T-helper 1 cell (primary cell): ENCODE measurements around the gene CHRDL2.

Experiments used
- DNase-seq, 5 donors: peaks; one replicate each; pipeline ENCODE4 v3.0.0-alpha.2; 2012 to 2020

Gene CHRDL2

DNA sequence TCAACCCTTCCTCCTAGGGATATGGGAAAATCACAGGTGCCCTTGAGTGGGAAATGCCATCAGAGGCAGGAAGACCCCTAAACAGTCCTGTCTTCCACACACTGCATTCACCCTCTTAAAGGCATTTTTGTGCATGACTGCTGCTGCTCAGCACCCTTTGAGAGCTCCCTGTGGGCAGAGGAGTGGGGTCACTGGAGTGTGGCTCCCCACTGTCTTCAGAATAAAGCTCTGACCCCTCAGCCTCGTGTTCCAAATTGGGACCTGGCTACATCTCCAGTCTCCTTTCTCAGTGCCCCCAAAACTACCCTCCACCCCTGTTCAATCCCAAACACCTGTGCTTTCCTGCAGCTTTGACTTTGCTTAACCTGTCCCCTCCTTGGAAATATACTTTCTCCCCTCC, 46.6 kb downstream of the CHRDL2 start:
- DNase-seq = no peak

DNA sequence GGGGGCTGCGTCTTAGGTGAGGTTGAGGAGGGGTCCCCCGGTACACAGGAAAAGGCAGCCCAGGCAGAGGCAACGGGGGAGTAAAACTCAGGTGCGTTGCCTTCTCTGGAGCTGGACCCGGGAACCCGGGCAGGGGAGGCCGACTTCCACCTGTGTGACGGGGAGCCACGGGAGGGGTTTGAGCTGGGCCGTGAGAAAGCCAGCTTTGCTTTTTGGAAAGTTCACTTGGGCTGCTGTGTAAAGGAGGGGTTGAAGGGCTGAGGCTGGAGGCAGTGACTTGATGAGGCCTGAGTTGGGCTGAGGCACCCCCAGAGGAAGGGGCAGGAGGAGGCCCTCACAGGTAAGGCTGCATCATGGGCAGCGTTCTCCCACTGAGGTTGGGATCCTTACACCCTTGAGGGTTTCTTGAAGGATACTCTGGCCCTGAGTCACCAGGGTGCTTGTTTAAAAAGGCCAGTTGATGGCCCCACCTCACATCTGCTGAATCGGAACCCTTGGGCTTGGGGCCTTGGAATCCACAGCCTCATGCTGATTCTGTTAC, 47.2 kb downstream of the CHRDL2 start:
- DNase-seq = no peak

DNA sequence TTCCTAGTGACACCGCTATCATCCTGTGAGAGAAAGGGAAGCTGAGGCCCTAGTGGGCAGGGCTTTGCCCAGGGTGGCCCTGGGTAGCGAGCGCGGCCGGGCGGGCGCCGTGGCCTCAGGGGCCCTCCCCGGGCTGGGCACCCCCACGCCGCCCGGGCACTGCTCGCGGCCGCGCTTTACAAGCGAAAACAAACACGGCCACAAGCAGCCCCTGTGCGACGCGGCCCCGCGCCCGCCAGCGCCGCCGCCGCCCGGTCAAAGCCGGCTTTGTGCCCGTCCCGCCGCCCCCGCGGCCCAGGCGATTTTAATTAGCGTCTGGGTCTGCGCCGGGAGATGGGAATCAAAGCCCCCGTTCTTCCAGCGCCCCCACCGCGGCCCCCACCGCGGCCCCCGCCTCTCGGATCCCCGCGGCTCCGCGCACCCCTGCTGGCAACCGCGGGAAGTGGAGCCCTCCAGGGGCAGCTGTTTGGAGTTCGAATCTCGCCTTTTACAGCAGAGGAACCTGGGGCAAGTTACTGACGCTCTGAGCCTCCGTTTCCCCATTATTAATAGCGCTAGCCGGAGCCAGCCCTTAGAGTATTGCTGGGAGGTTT, 47.9 kb downstream of the CHRDL2 start:
- DNase-seq = no peak

DNA sequence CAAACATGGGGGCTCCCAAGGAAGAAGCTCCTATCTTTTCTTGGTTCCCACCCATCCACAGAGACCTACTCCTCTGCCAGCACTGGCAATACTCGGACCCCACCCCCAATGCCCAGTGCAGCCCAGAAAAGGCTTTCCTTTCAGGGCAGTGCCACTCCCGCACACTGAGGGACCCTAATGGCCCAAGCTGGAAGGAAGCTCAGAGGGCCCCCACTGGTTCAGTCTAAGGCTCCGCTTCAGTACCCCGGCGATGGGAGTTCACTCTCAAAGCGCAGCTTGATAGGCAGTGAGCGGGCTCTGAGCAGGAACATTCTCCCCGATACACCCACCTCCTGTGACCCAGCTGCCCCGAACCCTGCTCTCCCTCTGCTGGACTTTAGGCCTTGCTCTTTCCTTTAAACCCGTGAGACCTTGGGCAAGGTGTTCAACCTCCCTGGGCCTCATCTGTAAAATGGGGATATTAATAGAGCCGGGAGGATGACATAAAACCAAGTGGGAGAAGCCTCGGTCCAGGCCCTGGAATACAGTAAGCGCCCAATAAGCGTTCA, 48.4 kb downstream of the CHRDL2 start:
- no peak for DNase-seq

DNA sequence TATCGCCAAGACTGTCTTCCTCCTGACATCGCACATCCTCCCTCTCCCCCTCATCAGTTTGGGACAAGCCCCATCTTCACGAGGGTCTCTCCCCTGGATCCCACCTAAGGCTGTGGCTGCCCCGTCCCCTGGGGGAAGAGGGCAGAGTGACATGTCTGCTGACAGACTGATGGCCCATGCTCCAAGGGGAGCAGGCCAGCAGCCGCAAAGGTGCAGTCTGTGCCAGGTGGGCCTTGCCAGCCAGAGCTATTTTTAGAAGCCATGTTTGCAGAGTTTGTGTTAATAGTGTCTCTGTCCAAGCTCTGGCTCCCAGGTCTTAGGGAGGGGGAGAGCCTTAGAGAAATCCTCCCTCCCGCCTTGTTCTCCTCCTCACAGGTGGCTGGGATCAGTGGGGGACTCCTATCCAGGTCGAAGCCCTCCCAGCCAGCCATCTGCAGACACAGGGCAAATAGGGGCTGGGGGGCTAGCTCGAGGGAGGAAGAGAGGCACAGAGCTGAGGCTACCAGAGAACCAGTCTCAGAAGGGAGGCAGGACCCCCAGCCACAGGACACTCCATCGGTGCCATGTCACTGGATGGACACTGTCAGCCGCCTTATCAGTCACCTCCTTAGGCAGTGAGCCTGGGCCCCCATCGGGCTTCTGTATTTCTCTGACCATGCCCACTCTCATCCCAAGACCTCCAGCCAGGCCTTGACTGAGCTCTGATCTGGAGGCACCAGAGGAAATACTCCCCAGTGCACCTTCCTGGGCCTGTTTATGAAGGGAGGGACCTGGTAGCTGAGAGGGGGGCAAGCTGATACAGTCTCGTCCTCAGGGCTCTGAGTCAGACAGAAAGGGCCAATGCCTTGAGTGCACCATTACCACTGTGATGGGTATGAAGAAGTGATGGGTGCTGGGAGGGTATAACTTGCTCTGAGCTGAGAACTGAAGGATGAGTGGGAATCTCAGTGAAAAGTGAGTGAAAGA, 49.3 kb downstream of the CHRDL2 start:
- DNase-seq = no peak

DNA sequence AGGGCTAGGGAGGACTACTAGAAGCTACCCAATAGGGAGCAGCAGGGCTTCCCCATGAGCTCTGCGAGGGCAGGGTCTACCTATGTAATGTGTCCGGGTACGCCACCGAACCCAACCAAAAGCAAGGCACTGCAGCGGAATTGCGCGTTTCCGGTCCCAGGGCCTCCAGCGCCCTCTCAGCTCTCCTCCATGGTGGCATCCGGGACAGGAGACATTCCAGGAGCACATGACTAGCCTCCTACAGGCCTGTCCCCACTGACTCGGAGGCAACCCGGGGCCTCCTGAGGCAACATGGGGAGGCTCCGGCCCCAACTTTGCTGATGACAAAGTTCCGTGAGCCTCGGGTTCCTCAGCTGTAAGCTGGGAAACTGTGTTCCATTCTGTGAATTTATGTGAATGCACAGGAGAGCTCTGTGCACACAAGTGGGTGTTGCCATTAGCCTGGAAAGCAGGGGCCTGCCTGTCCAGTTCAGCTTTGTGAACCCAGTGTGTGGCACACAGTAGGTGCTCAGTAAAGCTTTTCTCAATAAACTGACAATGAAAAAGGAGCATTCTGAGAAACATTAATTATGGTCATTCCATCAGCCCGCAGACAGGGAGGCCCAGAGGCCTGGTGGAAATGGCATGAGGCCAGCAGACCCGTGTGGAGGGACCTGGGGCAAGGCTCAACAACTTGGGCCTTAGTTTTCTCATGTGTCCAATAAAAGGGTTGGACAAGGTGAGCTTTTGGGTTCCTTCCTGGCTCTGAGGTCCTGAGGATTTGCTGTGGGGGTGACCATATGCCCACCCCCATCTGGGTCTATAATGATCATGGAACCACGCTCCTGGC, 50.3 kb downstream of the CHRDL2 start:
- no peak for DNase-seq

DNA sequence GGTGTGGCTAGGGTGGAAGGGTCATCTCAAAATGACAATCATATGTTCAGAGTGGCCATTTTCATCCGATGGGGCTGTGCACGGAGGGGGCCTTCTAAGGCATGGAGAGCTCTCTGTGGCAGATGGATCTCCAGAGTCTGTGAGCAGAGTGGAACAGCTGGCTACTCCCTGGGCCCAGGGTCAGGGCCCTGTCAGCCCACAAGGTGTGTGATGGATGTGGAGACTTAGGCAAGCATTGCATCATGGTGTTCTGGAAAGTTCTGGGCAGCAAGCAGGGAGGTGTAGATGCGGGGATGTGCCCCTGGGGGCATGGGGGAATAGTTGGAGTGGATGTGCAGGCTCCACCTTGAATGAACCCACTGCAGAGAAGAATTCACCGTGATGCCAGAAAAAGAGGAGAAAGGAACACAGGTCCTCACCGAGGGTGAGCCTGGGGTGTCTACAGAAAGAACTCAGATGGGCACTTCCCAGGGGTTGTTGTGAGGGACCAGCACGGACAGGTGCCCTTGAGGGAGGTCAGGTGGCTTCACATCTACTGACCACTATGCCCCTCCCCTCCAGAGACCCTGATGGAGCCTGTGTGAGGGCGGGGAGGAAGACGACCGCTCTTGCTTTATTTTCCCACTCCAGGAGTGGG, 51.1 kb downstream of the CHRDL2 start:
- DNase-seq = no peak

DNA sequence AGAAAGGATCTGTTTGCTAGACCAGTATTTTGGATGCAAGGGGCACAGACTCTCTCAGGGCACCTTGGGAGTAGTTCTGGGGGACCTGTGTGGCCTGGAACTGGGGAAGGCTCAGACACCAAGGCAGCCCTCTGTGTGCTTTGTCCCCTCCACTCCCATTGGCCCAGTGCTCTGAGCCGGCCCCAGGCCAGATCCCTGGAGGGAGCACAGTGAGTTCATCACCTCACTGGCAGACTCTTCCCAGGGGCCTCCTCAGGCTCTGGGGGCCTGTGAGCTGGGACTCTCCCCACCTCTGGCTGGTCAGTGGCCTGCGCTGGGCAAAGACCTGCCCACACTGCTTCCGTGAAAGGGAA, 51.7 kb downstream of the CHRDL2 start:
- DNase-seq = no peak

DNA sequence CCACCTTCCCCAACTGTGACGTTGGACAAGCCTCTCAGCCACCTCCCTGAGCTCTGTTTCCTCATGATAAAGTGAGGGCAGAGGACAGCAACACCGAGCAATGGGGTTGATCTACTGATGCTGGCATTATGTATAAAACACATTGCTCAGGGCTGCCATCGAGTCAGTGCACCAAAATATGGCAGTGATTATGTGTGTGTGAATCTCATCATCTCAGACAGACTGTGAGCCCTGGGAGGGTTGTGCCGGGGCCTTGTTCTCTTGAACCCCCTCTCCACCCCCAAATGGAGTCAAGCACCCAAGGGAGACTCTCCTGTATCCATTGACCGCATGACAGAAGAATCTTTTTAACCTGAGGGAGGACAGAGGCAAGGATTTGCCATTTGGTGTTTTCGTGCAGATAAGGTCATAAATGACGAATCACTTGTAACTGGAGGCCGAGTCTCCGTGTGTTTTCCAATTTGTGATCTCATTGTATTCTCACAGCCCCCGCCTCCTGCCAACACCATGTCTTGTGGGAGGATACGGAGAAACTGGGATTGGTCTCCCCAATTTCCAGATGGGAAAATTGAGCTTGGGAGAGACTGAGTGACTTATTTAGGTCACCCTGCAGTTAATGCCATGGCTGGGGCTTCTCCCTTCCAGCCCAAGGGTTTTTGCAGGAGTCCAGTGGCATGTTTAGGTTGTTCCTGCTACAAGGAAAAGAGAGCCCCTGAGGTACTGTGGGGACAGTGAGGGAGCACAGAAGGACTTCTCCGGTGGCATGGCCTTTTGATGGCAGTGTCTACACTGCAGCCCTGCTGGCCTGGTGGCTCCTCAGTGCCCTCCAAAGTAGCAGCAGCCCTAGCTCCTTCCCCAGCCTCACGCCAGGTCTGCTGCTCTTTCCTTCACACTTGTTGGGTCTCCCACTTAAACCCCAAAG, 52.4 kb downstream of the CHRDL2 start:
- no peak for DNase-seq

DNA sequence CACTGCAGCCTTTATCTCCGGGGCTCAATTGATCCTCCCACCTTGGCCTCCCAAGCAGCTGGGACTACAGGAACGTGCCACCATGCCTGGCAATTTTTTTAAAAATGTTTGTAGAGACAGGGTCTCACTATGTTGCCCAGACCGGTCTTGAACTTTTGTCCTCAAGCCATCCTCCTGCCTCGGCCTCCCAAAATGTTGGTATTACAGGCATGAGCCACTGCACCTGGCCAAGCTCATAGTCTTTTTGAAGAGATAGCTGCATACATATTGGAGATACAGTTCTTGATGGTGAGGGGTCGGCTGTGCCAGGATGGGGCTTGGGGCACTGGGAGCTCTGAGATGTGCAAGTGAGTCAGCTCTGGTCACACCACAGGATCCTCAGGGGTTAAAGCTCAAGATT, 53.2 kb downstream of the CHRDL2 start:
- DNase-seq = no peak

DNA sequence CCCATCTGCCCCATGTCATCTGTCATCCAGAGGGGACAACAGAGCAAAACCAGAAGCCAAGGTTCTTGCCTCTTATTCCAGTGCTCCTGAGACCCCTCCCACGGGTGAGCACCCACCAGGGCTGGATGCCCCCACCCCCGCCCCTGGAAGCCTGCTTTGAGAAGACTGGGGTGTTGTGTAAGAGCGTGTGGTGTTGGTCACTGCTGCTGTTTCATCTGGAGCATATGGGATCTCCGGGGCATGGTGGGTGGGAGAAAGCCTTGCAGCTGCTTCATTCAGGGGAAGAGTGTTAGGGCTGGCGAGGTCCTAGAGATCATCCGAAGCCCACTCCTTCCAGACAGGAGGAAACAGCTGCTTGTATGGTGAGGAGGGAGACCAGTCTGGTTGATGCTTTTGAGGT, 54.1 kb downstream of the CHRDL2 start:
- no peak for DNase-seq

DNA sequence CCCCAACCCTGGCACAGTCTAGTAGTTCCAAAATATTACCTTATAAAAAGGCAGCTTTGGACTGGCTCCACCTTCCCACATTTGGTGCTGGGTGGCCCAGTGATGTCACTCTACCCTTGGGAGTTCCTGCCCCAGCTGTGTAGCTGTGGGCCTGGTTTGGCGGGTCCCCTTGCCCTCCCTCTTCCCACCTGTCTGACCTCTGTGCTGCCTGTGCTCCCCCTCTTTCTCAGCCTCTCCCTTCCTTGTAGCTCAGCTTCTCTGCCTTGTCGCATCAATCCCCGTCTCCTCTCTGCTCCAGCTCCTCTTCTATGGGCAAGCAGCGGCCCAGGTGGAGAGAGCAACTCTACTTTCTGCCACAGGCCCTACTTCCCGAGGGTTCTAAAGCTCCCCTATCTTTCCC, 54.6 kb downstream of the CHRDL2 start:
- no peak for DNase-seq

DNA sequence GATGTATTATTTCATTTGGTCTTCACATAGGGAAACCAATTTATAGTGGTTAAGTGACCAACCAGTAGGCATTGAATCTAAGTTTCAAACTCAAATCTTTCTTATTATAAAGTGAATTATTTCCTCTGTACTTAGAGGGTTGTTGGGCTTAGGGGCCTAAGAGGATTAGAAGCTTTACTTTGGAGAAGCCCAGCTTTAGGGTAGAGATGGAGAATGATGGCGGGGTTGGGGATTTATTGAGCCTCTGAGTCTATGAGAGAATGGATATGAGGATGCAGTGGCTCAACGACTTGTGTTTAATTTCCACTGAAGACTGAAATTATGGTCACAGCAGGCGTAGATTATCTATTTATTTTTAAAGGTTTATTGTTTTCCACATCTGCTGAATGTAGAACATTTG, 55.5 kb downstream of the CHRDL2 start:
- no peak for DNase-seq

DNA sequence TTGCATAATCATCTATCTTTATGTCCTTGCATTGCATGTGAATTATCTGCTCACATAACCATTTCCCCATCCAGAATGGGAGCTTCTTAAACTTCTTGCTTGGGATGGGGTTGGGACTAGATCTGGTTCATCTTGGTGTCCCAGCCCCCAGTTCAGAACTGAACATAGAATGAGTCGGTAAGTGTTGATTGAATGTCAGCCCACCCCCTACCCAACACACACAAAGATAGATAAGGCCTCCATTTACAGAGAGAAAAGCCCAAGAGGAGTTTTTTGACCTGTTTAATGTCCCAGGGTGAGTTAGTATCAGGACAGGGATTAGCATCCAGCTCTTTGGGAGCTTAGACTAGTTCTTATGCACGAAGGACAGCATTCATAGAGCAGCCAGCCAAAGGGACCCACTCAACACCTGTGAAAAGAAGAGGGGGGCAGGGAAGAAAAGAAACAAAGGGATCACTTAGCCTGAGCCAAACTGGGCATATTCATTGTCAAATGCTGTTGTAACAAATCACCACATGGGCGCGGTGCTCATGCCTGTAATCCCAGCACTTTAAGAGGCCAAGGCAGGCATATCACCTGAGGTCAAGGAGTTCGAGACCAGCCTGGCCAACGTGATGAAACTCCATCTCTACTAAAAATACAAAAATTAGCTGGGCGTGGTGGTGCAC, 57.4 kb downstream of the CHRDL2 start:
- DNase-seq = no peak

DNA sequence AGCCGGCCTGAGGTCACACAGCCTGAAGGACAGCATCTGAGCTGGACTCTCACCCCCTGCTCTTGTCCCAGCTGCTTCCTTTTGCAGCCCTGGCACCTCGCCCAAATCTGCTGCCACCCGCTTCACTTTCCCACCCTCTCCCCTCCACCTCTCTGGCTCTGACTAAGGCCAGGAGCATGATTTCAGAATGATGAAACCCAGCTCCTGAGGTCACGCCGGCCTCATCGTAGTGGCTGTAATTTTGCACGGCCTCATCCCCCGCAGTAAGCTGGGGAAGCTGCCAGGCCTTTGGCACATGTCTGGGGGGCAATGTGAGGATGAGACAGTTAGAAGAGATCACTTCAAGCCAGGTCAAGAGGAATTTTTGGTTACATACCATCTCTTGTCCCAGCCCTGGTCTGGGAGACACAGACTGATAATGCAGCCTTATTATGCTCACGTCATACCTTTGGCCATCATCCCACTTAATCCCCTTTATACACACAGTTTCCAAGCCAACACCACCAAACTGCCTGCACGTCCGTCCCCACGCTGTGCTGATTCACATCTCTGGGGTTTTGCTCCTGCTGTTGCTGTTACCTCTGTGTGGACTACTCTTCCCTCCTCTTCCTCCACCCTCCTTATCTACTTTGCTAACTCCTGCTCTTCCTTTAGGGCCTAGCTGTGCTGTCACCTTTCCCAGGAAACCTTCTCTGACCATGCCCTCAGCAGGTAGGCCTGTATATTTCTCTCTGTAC, 58.1 kb downstream of the CHRDL2 start:
- no peak for DNase-seq

DNA sequence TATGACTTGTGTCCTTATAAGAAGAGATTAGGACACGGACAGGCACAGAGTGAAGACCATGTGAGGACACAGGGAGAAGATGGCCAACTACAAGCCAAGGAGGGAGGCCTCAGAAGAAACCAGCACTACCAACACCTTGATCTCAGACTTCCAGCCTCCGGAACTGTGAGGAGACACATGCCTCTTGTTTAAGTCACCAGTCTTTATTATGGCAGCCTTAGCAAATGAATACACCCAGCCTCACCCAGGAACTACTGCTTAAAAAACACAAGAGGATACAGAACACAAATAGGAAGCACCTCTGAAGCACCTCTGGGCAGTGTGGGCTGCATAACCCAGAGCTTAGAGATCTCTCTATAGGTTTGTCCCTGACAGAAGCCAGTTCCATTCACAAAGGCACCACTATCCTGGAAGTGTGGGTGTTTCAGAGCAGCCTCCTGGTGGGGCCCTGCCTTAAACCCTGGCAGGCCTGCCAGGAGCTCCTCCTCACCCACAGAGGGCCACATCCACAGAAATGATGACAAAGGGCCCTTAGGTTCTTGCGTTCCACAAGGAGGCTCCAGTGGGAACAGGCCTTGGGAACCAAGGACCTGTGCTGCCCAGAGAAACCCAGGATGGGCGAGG, 58.8 kb downstream of the CHRDL2 start:
- DNase-seq = no peak

DNA sequence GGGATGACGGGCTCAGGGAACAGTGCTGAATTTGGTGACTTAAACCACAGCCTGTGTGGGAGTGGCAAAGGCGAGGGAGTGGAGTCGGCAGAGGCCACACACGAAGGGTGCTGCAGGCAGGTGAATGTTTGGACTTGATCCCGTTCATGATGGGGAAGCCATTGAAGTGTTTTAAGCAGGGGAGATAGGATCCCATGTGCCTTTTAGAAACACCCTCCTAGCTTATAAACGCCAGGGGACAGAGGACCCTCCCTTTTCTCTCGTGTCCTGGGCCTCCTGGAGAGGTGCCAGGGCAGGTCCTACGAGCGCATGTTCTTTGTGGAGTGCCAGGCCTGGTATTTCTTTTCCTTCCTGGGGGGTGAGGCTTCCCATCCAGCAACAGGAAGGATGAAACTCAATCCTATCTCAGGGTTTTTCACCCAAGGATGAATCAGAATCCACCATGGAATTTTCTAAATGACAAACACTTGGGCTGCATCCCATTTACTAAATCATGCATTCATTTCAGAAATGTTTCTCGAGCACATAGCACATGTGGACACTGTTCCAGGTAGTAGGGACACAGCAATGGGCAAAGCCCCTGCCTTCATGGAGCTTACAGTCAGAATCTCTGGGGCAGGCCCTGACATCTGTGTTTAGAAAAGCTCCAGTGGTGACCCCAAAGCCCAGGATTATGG, 59.6 kb downstream of the CHRDL2 start:
- DNase-seq = no peak

DNA sequence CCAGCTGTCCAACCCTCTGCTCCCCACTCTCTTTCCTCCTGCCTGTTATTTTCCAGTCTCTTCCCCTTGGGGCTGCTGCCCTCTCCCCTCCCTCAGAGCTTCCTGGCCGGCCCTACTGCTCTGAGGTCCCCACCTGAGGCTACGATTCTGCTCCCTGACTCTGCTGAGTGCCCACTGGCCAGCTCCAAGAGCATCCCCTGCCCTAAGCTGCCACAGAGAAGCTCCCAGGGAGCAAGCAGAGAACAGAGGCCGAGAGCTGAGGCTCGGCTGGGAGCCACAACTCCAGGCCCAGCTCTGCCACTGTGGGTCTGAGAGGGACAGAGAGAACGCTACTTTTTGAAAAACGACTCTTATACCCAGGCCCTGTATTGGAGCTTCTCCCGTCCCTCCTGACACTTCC, 61.1 kb downstream of the CHRDL2 start:
- no peak for DNase-seq
